Cardiac muscle cell (in vitro differentiated cells and primary cell): ENCODE measurements around the gene RAB36. TPM values are rescaled to one million over a fixed set of nuclear protein-coding genes. Genes with fewer than 3 reads are reported as not detected.

Experiments used
- DNase-seq, 2 donors: peaks; one replicate each; pipeline versions ENCODE4 v3.0.0 to v3.0.0-alpha.2; 2010 to 2017; ENCODE audit warnings: low read depth in 1 of 2, low spot score in 1 of 2
- H3K27ac ChIP-seq: fragments of 200-600 bp; sonication (generic); 2 replicates; pipeline ENCODE4 v1.5.1; 2016
- H3K27me3 ChIP-seq: fragments of 200-600 bp; sonication (generic); 2 replicates; pipeline ENCODE4 v1.6.0; 2016; ENCODE audit warnings: control low read depth
- H3K36me3 ChIP-seq: fragments of 200-600 bp; sonication (generic); 2 replicates; pipeline ENCODE4 v1.5.1; 2016; ENCODE audit warnings: control low read depth
- H3K4me1 ChIP-seq: fragments of 200-600 bp; sonication (generic); 2 replicates; pipeline ENCODE4 v1.8.1; 2017; ENCODE audit warnings: low read depth, mild to moderate bottlenecking, mixed run types
- H3K4me3 ChIP-seq: fragments of 200-600 bp; sonication (generic); 2 replicates; pipeline ENCODE4 v1.5.1; 2016; ENCODE audit warnings: mild to moderate bottlenecking
- H3K9me3 ChIP-seq: fragments of 200-600 bp; sonication (generic); 2 replicates; pipeline ENCODE4 v1.5.1; 2017; ENCODE audit warnings: low read depth, mild to moderate bottlenecking, control low read depth
- polyA plus RNA-seq: library from polyadenylated mRNA; unstranded; fragments of >200 nt; fragmentation: Nextera tagmentation; extraction: Ambion mirVana; gene quantifications from 2 replicates; pipeline ENCODE4 v1.2.1, GENCODE V29; 2016
- total RNA-seq: library from RNA; depleted of rRNA; stranded (reverse); fragments of >200 nt; gene quantifications from 2 replicates; pipeline ENCODE4 v1.2.3, GENCODE V29; 2016
- TF ChIP-seq, protein P1 (sequence below): IDR thresholded peaks from 2 replicates; pipeline ENCODE4 v1.5.1; 2012; ENCODE audit warnings: low read depth, mild to moderate bottlenecking, low read length

The RAB36 gene
- total and polyA plus RNA-seq, 2 experiments from 2014 or later: 2.9 to 6.7 TPM

DNA sequence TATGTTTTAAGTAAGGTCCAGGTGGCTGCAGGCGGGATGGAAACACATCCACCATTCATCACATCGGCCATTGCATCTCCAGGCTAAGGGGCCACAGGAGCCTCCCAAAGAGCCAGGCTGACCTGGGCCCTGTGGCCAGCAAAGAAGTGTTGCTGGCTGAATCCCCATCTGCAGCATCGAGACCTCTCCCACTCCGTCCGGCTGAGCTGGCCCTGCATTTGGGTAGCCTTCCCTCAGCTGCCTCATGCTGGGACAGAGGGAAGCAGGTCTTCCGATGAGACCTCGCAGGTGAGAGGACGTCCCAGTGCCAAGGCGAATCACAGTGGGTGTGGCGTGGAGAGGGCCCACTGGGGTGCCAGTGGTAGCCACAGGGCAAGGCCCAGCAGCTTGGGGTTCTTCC lies 28.0 kb upstream of the RAB36 start:
- Histone ChIP-seq H3K27ac (no peak overlapping the region), H3K27me3 (no peaks in the 10 kb centered on the region), H3K36me3 (no peaks in the 10 kb centered on the region), H3K4me3 (no peak overlapping the region), H3K9me3 (no peaks in the 10 kb centered on the region), H3K4me1 (no peaks in the 10 kb centered on the region)
- no peak for DNase-seq
- TF ChIP-seq, protein P1, sequence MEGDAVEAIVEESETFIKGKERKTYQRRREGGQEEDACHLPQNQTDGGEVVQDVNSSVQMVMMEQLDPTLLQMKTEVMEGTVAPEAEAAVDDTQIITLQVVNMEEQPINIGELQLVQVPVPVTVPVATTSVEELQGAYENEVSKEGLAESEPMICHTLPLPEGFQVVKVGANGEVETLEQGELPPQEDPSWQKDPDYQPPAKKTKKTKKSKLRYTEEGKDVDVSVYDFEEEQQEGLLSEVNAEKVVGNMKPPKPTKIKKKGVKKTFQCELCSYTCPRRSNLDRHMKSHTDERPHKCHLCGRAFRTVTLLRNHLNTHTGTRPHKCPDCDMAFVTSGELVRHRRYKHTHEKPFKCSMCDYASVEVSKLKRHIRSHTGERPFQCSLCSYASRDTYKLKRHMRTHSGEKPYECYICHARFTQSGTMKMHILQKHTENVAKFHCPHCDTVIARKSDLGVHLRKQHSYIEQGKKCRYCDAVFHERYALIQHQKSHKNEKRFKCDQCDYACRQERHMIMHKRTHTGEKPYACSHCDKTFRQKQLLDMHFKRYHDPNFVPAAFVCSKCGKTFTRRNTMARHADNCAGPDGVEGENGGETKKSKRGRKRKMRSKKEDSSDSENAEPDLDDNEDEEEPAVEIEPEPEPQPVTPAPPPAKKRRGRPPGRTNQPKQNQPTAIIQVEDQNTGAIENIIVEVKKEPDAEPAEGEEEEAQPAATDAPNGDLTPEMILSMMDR: no peak

DNA sequence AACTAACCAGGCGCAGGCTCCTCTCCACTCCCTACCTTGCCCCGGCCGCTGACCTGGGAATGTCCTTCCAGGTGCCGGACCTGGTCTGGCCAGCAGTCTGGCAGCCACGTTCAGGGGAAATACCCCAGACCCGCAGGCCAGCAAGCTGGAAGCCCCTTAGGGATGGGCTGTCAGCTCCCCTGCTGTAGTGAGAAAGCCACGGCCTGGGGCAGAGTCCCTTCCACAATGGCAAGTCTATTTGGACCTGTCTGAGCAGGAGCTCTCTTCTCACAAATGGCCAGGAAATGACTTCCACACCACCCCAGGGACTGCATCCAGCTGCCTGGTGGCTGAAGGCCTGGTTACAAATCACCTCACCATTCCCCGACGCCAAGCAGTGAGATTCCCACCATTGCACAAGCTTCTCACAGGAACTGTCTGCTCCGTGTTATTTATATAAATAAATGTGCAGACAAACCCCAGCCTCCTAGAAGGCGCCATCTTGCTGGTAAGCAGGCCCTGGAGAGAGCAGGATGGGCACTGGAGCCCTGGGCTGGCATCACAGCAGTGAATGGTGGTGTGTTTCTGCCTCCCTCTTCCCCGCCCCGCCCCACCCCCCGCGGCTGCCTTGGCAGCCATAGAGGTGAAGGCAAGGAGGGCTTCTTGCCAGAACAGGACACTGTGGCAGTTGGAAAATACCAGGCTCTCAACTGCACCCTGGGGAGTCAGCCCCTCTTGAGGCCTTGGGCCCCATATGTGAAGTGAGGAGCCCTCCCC lies 27.2 kb upstream of the RAB36 start:
- no peak overlapping the region for H3K4me3 ChIP-seq
- H3K27ac ChIP-seq: no peak overlapping the region
- TF ChIP-seq, protein P1: no peak
- H3K27me3 ChIP-seq: no peaks in the 10 kb centered on the region
- H3K36me3 ChIP-seq: no peaks in the 10 kb centered on the region
- H3K4me1 ChIP-seq: no peaks in the 10 kb centered on the region
- H3K9me3 ChIP-seq: no peaks in the 10 kb centered on the region
- no peak for DNase-seq

DNA sequence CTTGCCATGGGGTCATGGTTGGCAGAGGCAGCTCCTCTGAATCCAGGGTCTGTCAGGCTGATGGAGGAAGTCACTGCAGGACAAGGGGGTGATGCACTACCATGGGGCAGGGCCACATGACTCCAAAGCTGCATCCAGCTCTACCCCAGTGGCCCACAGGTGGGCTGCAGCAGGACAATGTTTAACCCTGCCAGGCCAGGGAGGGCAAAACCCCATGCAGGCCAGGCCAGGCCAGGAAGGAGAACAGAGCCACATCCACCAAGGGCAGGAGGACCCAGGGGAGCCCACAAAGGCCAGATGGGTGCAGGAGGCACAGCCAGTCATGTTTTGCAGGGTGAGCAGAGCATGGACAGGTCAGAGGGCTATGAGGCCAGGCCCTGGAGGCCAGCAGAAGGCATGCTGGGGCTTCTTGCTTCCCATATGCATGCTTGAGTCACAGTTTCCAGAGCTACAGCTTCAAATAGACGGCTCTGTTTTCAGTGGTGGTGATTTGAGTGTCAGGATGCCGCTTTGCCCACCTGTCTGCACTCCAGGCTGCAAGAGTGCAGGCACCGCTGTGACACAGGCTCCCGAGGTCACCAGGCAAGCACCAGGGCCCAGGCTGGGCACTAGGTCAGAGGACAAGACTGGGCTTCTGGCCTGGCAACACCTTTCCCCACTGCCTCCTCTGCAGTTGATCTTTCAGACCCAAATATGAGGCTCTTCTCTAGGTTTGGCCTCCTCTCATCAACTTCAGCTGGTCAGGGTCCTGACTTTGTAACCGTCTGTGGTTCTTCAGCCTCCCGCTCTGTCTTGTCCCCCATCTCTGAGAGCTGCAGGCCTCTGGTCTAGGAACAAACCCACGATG lies 26.4 kb upstream of the RAB36 start:
- H3K27ac ChIP-seq: no peak overlapping the region

DNA sequence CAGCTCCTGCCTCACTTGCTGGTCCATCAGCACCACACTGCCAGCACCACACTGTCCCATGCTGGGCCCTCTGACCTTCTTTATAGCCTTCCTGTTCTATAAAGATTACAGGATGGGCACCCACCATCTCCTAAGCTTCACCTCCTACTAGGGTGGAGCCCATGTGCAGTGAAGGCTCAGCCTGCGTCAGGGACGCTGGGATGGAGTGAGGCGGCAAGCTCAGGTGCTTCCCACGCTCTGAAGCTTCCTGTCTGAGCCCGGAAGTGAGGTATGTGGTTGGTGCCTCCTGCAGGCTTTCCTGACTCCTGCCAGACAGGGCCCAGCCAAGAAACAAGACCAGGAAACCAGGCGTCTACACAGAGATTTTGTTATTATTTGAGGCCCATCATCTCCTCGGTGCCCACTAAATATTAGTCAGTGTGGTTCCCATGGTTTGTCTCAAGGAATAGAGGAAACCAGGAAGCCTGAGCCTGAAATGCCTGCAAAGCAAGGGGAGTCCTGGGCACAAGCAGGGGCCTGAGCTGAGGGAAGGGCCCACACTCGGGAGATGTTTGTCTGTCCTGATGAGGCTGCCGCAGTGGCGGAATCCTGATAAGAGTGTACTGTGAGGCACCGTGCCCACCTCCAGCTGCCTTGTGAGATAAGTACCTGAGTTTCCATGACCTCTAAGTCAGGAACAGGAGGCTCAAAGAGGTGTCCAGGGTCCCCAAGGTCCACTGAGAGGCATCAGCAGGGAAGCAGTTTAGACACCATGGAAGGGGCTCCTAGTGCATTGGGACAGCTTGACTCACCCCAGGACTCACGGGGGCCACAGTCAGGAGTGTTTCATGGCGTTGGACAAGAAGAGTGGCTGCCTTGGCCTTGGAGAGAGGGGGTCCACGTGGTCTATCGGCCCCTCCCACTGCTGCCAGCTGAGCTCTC lies 25.5 kb upstream of the RAB36 start:
- H3K36me3 ChIP-seq: no peaks in the 10 kb centered on the region
- no peaks in the 10 kb centered on the region for H3K4me1 ChIP-seq
- H3K27ac ChIP-seq: no peak overlapping the region
- no peaks in the 10 kb centered on the region for H3K9me3 ChIP-seq
- no peak for DNase-seq
- no peak overlapping the region for H3K4me3 ChIP-seq
- no peaks in the 10 kb centered on the region for H3K27me3 ChIP-seq
- TF ChIP-seq, protein P1: no peak

More for the DNA sequence above, 26.4 kb upstream of the RAB36 start:
- no peak overlapping the region for H3K4me3 ChIP-seq
- no peaks in the 10 kb centered on the region for H3K27me3 ChIP-seq
- H3K9me3 ChIP-seq: no peaks in the 10 kb centered on the region
- DNase-seq: no peak
- H3K36me3 ChIP-seq: no peaks in the 10 kb centered on the region
- TF ChIP-seq, protein P1: no peak
- H3K4me1 ChIP-seq: no peaks in the 10 kb centered on the region

GRCh38 chr22:23120415-23120899 lies 24.8 kb upstream of the RAB36 start:
- TF ChIP-seq, protein P1: no peak
- Histone ChIP-seq H3K36me3 (no peaks in the 10 kb centered on the region), H3K4me1 (no peaks in the 10 kb centered on the region), H3K4me3 (no peak overlapping the region), H3K27ac (no peak overlapping the region), H3K27me3 (no peaks in the 10 kb centered on the region), H3K9me3 (no peaks in the 10 kb centered on the region)
- no peak for DNase-seq
